Upper lobe of left lung (tissue), 4 donors: ENCODE data around the gene EEIG2.

ENCODE experiments used
- EP300 ChIP-seq, 4 donors: sonication (generic); formaldehyde crosslinking; IDR thresholded peaks; one replicate each; pipeline ENCODE4 v1.5.1; 2017; ENCODE audit warnings: antibody characterized with exemption in 4 of 4, control low read depth in 2 of 4
- POLR2A ChIP-seq, 4 donors: fragments of 450-650 bp; IDR thresholded peaks; one replicate each; pipeline ENCODE4 v1.5.1; 2016 to 2017; ENCODE audit warnings: antibody characterized with exemption in 4 of 4, mild to moderate bottlenecking in 2 of 4

DNA sequence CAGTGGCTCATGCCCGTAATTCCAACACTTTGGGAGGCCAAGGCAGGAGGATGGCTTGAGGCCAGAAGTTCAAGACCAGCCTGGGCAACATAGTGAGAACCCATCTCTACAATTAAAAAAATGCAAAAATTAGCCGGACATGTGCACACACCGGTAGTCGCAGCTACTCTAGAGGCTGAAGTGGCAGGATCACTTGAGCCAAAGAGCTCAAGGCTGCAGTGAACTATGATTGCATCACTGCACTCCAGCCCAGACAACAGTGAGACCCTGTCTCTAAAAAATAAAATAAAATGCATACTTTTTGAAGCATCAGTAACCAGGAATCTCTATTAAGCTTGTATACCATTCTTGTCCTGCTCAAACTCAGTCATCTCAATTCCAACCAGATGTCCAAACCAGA, 27.2 kb upstream of the EEIG2 start:
- TF ChIP-seq EP300 (IDR thresholded peaks at IDR 0.05) (no peak), POLR2A (IDR thresholded peaks at IDR 0.05) (no peak)
